Breast epithelium (tissue), 3 donors: Measurements from ENCODE around the gene HPCA.

ENCODE experiments used
- POLR2A ChIP-seq: fragments of 450-650 bp; IDR thresholded peaks from one replicate; pipeline ENCODE4 v1.6.1; 2016; ENCODE audit warnings: antibody characterized with exemption, mild to moderate bottlenecking, moderate library complexity
- POLR2AphosphoS5 ChIP-seq, 3 donors: sonication (generic); formaldehyde crosslinking; IDR thresholded peaks; one replicate each; pipeline ENCODE4 v1.6.1; 2017; ENCODE audit warnings: antibody characterized with exemption in 3 of 3
- TF ChIP-seq, protein P1 (sequence below), 3 donors: fragments of 450-650 bp; IDR thresholded peaks; one replicate each; pipeline ENCODE4 v1.5.1; 2016 to 2017; ENCODE audit warnings: antibody characterized with exemption in 3 of 3, mild to moderate bottlenecking in 3 of 3, moderate library complexity in 3 of 3

DNA sequence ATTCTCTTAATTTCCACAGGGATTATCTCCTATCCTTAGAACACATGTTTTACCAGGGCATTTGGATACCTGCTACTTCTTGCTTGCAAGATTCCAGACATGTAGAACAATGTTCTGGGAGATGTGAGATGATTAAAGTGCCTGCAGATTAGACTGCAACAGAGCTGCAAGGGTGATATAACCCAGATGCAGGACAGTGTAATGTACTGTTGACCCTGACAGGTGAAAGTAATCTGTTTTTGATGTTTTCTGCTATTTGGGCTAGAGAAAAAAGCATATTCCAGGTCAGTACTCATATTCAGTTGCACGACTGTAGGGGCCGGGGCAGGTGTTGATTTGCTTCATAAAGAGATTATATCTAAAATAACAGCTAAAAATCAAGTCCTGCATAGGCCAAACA, 42.0 kb downstream of the HPCA start:
- TF ChIP-seq POLR2AphosphoS5 (IDR thresholded peaks at IDR 0.05) (no peak), POLR2A (no peak)
- TF ChIP-seq, protein P1, sequence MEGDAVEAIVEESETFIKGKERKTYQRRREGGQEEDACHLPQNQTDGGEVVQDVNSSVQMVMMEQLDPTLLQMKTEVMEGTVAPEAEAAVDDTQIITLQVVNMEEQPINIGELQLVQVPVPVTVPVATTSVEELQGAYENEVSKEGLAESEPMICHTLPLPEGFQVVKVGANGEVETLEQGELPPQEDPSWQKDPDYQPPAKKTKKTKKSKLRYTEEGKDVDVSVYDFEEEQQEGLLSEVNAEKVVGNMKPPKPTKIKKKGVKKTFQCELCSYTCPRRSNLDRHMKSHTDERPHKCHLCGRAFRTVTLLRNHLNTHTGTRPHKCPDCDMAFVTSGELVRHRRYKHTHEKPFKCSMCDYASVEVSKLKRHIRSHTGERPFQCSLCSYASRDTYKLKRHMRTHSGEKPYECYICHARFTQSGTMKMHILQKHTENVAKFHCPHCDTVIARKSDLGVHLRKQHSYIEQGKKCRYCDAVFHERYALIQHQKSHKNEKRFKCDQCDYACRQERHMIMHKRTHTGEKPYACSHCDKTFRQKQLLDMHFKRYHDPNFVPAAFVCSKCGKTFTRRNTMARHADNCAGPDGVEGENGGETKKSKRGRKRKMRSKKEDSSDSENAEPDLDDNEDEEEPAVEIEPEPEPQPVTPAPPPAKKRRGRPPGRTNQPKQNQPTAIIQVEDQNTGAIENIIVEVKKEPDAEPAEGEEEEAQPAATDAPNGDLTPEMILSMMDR (IDR thresholded peaks at IDR 0.05), result no peak
